Endothelial cell of umbilical vein (primary cell): Measurements from ENCODE around the gene FXYD7. TPM values are rescaled to one million over a fixed set of nuclear protein-coding genes. Genes with fewer than 3 reads are reported as not detected.

Experiments used
- BruUV-seq: library from RNA; stranded (reverse); fragments of 400-500 nt; replicated peaks from 2 replicates; lab custom pipeline; 2021; lab: Mats Ljungman, UMichigan
- CTCF ChIA-PET: fragments of 300-600, 350-600 bp; sonication (Branson Sonifier 250); formaldehyde crosslinking; loops from one replicate; lab custom pipeline; 2021; ENCODE audit warnings: antibody characterized with exemption, inconsistent platforms; lab: Charles Lee
- POLR2A ChIA-PET: fragments of 300-600, 350-600 bp; sonication (Branson Sonifier 250); formaldehyde crosslinking; loops from one replicate; lab custom pipeline; 2021; ENCODE audit warnings: antibody characterized with exemption, inconsistent platforms; lab: Charles Lee
- DNase-seq: peaks from one replicate; pipeline ENCODE4 v3.0.0-alpha.2; 2011; ENCODE audit warnings: low read depth, low spot score
- FAIRE-seq: peaks from 2 replicates; lab custom pipeline; 2011; peaks lifted over from hg19 to GRCh38; lab: Jason Lieb, UNC
- H2AFZ ChIP-seq: 2 replicates; pipeline ENCODE4 v1.6.0; 2012; ENCODE audit warnings: low read depth, low read length, control low read depth, inconsistent platforms
- H3K27ac ChIP-seq: 2 replicates; pipeline ENCODE4 v1.5.1; 2011; ENCODE audit warnings: low read depth, mild to moderate bottlenecking, control low read depth, low read length, moderate library complexity; ENCODE audit not compliant: insufficient read depth
- H3K27me3 ChIP-seq, 2 experiments: 2 replicates each; pipeline versions ENCODE4 v1.6.0 to v1.6.1; 2011; ENCODE audit warnings: low read length in 2 of 2, mixed read lengths in 1 of 2; ENCODE audit not compliant: control insufficient read depth in 2 of 2, insufficient read depth in 2 of 2
- H3K36me3 ChIP-seq, 2 experiments: 2 replicates in 1 of 2; 3 replicates in 1 of 2; pipeline ENCODE4 v1.5.1; 2011; ENCODE audit warnings: low read length in 2 of 2, mild to moderate bottlenecking in 1 of 2, moderate library complexity in 1 of 2; ENCODE audit not compliant: control insufficient read depth in 2 of 2, insufficient read depth in 2 of 2; ENCODE audit errors: extremely low read depth in 1 of 2
- H3K4me1 ChIP-seq: 3 replicates; pipeline ENCODE4 v1.5.1; 2011; ENCODE audit warnings: mild to moderate bottlenecking, low read length; ENCODE audit not compliant: control insufficient read depth, insufficient read depth; ENCODE audit errors: extremely low read depth
- H3K4me2 ChIP-seq: 2 replicates; pipeline ENCODE4 v1.6.1; 2011; ENCODE audit warnings: low read length, control low read depth, mixed read lengths; ENCODE audit not compliant: insufficient read depth
- H3K4me3 ChIP-seq, 3 experiments: fragments of 200-600 bp in 1 of 3; sonication (generic), shearing (Covaris generic) in 1 of 3; replicated peaks in 1 of 3; 2 replicates each; pipeline ENCODE4 v1.5.1; 2011 to 2016; ENCODE audit warnings: control low read depth in 3 of 3, low read length in 3 of 3, mild to moderate bottlenecking in 2 of 3, inconsistent platforms in 1 of 3, low read depth in 1 of 3, moderate library complexity in 1 of 3; ENCODE audit not compliant: insufficient read depth in 1 of 3
- H3K79me2 ChIP-seq: 2 replicates; pipeline ENCODE4 v1.6.0; 2012; ENCODE audit warnings: low read length, inconsistent platforms; ENCODE audit not compliant: control insufficient read depth, insufficient read depth
- H3K9ac ChIP-seq: replicated peaks from 2 replicates; pipeline ENCODE3; 2011; ENCODE audit warnings: low read length, control low read depth; ENCODE audit not compliant: insufficient read depth; ENCODE audit errors: extremely low read depth
- H3K9me1 ChIP-seq: replicated peaks from 3 replicates; pipeline ENCODE4 v1.6.0; 2011; ENCODE audit warnings: mild to moderate bottlenecking, low read length; ENCODE audit not compliant: control insufficient read depth, insufficient read depth; ENCODE audit errors: extremely low read depth
- H3K9me3 ChIP-seq: replicated peaks from 2 replicates; pipeline ENCODE4 v1.5.1; 2012; ENCODE audit warnings: low read length, inconsistent platforms; ENCODE audit not compliant: control insufficient read depth, insufficient read depth
- H4K20me1 ChIP-seq: replicated peaks from 2 replicates; pipeline ENCODE3; 2011; ENCODE audit warnings: mild to moderate bottlenecking, low read length; ENCODE audit not compliant: control insufficient read depth, insufficient read depth; ENCODE audit errors: extremely low read depth
- EZH2 ChIP-seq: IDR thresholded peaks from 2 replicates; pipeline ENCODE4 v1.6.1; 2012; ENCODE audit warnings: borderline replicate concordance, low read depth, mild to moderate bottlenecking, moderate library complexity, low read length, inconsistent platforms; ENCODE audit not compliant: severe bottlenecking
- GATA2 ChIP-seq: IDR thresholded peaks from 2 replicates; pipeline ENCODE4 v1.7.0; 2011; ENCODE audit warnings: low read depth, mild to moderate bottlenecking, moderate library complexity, mixed read lengths, low read length; ENCODE audit not compliant: insufficient read length, insufficient read depth
- JUN ChIP-seq: IDR thresholded peaks from 2 replicates; pipeline ENCODE4 v1.6.1; 2011; ENCODE audit warnings: borderline replicate concordance, low read depth; ENCODE audit not compliant: insufficient read length, insufficient read depth
- MYC ChIP-seq: IDR thresholded peaks from one replicate; pipeline ENCODE4 v1.6.1; 2011; ENCODE audit warnings: mild to moderate bottlenecking, low read depth, low read length
- dilution Hi-C: fragments of 300-500 bp; cut with MboI; formaldehyde crosslinking; loops from one replicate; pipeline ENCODE4 v1.15.0; 2019; ENCODE audit warnings: low sequenced_read_pairs; ENCODE audit not compliant: extremely low pct_ligation_motif_present
- intact Hi-C: fragments of 100-400 bp; cut with micrococcal nuclease; formaldehyde crosslinking; loops from one replicate; pipeline ENCODE4 v1.10.0; 2022
- polyA plus RNA-seq, 4 experiments: library from polyadenylated mRNA; depleted of rRNA in 3 of 4; stranded (reverse) in 3 of 4; unstranded in 1 of 4; fragments of >200 nt; gene quantifications; 2 replicates each; pipeline versions ENCODE4 v1.2.1 to v1.2.3, GENCODE V29; 2011 to 2012; ENCODE audit warnings: missing spikeins in 1 of 4
- total RNA-seq: library from RNA; stranded (reverse); gene quantifications from 2 replicates; pipeline ENCODE4 v1.2.3, GENCODE V29; 2021
- TF ChIP-seq, protein P1 (sequence below): IDR thresholded peaks from 2 replicates; pipeline ENCODE4 v1.6.1; 2011; ENCODE audit not compliant: insufficient read depth, insufficient read length

The FXYD7 gene
- total and polyA plus RNA-seq, 2 donors (not counting 3 experiments of a cell fraction or from before 2014, with no cell fraction given), result not detected

DNA sequence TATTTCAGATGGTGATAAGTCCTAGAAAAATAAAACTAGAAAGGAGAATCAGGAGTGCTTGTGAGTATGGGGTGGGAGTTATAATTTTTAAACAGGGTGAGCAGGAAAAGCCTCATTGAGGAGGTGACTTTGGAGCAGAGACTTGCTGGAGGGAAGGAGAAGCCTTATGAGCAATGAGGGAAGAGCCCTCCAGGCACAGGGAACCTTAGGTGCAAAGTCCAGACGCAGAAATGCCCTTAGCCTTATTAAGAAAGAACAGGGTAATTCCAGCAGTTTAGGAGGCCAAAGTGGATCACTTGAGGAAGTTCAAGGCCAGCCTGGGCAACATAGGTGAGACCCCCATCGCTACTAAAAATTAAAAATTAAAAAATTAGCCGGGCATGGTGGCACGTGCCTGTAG is 48.4 kb upstream of the FXYD7 start:
- no peak overlapping the region for H2AFZ ChIP-seq
- H3K4me2 ChIP-seq, result no peak overlapping the region
- H3K4me3 ChIP-seq, result no peak overlapping the region
- dilution Hi-C loops, result no loop called here
- H3K9me3 ChIP-seq, result no peaks in the 10 kb centered on the region
- FAIRE-seq, result no peak
- no peaks in the 10 kb centered on the region for H3K4me1 ChIP-seq
- intact Hi-C loops, result no loop called here
- H3K27ac ChIP-seq, result no peak overlapping the region
- H3K9me1 ChIP-seq, result no peaks in the 10 kb centered on the region
- ChIA-PET POLR2A (no interaction called here), CTCF (no interaction called here)
- H3K36me3 ChIP-seq, result no peaks in the 10 kb centered on the region
- no TSS peak for BruUV-seq
- H4K20me1 ChIP-seq, result no peaks in the 10 kb centered on the region
- H3K27me3 ChIP-seq, result peaks cover 0 to 1% of the 10 kb centered on the region in 2 experiments
- H3K9ac ChIP-seq, result no peak overlapping the region
- no peaks in the 10 kb centered on the region for H3K79me2 ChIP-seq
- no peak for DNase-seq
- TF ChIP-seq GATA2 (no peak), MYC (no peak), EZH2 (no peak), JUN (no peak)

DNA sequence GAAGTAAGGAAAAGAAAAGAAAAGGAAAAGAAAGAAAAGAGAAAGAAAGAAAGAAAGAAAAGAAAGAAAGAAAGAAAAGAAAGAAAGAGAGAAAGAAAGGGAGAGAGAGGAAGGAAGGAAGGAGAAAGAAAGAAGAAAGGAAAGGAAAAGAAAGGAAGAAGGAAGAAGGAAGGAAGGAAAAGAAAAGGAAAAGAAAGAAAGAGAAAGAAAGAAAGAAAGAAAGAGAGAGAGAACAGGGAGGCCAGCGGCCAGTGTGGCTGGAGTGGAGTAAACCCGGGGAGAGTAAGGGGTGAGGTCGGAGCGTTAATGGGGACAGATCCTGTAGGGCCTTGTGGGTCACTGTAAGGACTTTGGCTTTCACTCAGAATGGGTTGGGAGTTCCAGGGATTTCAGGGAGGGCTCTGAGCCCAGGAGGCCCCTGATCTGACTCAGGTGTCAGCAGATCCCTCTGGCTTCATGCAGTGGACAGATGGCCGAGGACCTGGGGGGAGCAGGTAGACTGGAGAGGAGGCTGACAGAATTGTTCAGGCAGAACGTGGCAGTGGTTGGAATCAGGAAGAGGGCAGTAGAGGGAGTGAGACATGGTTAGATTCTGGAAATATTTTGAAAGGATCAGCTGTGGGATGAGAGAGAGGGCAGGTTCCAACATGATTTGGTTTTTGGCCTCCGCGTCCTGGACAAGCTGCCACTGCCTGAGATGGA is 47.2 kb upstream of the FXYD7 start:
- intact Hi-C loops, result no loop called here
- no peak overlapping the region for H3K27ac ChIP-seq
- H3K4me3 ChIP-seq, result no peak overlapping the region
- H3K4me2 ChIP-seq, result no peak overlapping the region
- dilution Hi-C loops, result no loop called here
- no peaks in the 10 kb centered on the region for H3K79me2 ChIP-seq
- H3K36me3 ChIP-seq, result no peaks in the 10 kb centered on the region
- no peak for TF ChIP-seq EZH2
- TF ChIP-seq, protein P1, sequence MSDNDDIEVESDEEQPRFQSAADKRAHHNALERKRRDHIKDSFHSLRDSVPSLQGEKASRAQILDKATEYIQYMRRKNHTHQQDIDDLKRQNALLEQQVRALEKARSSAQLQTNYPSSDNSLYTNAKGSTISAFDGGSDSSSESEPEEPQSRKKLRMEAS, result no peak
- ChIA-PET POLR2A (no interaction called here), CTCF (no interaction called here)
- H4K20me1 ChIP-seq, result no peaks in the 10 kb centered on the region
- FAIRE-seq, result no peak
- H3K27me3 ChIP-seq, result no peaks in the 10 kb centered on the region
- BruUV-seq, result no TSS peak
- H2AFZ ChIP-seq, result no peak overlapping the region
- no peaks in the 10 kb centered on the region for H3K9me1 ChIP-seq
- no peak overlapping the region for H3K9ac ChIP-seq
- no peak for DNase-seq
- H3K9me3 ChIP-seq, result no peaks in the 10 kb centered on the region
- no peaks in the 10 kb centered on the region for H3K4me1 ChIP-seq
